GM12878 (cell line): ENCODE data around the gene CLUH. TPM values are rescaled to one million over a fixed set of nuclear protein-coding genes. Genes with fewer than 3 reads are reported as not detected.

ENCODE experiments used
- ATAC-seq: fragments of 200-7000 bp; cut with Tn5 transposase; 3 replicates; pipeline ENCODE4 v1.9.1; 2020; ENCODE audit warnings: mild to moderate bottlenecking, moderate library complexity
- BruUV-seq: library from RNA; stranded (reverse); fragments of 400-500 nt; replicated peaks from 2 replicates; lab custom pipeline; 2021; lab: Mats Ljungman, UMichigan
- CTCF ChIA-PET: fragments of 300-600 bp; sonication (Branson Sonifier 250); formaldehyde crosslinking; extraction: SDS; loops from one replicate; lab custom pipeline; 2021; ENCODE audit warnings: inconsistent platforms; lab: Yijun Ruan, JAX
- POLR2A ChIA-PET: fragments of 350-600 bp; formaldehyde crosslinking; extraction: SDS; loops from one replicate; lab custom pipeline; 2021; ENCODE audit warnings: inconsistent platforms; lab: Charles Lee
- RAD21 ChIA-PET: fragments of 300-600 bp; sonication (Branson Sonifier 250); formaldehyde crosslinking; loops from one replicate; lab custom pipeline; 2023; ENCODE audit warnings: antibody characterized with exemption; ENCODE audit not compliant: unreplicated experiment; lab: Charles Lee
- SMC1A ChIA-PET: fragments of 300-600 bp; sonication (Branson Sonifier 250); formaldehyde crosslinking; loops from one replicate; lab custom pipeline; 2023; ENCODE audit not compliant: unreplicated experiment, uncharacterized antibody; lab: Charles Lee
- DNase-seq: peaks from one replicate; pipeline ENCODE4 v3.0.0-alpha.2; 2011; ENCODE audit warnings: low read depth, low spot score
- FAIRE-seq: peaks from 3 replicates; lab custom pipeline; 2011; peaks lifted over from hg19 to GRCh38; lab: Jason Lieb, UNC
- H2AFZ ChIP-seq: 2 replicates; pipeline ENCODE4 v1.6.0; 2011; ENCODE audit warnings: low read depth, low read length, control low read depth; ENCODE audit not compliant: control insufficient read depth
- H3K27ac ChIP-seq: 2 replicates; pipeline ENCODE4 v1.5.1; 2011; ENCODE audit warnings: control low read depth; ENCODE audit not compliant: control insufficient read depth, insufficient read depth
- H3K27me3 ChIP-seq, 2 experiments: replicated peaks in 1 of 2; 2 replicates each; pipeline versions ENCODE4 v1.6.0 to v1.6.1; 2011; ENCODE audit warnings: low read length in 1 of 2; ENCODE audit not compliant: control insufficient read depth in 2 of 2, insufficient read depth in 2 of 2
- H3K36me3 ChIP-seq, 2 experiments: 2 replicates each; pipeline ENCODE4 v1.5.1; 2011; ENCODE audit warnings: low read length in 1 of 2; ENCODE audit not compliant: control insufficient read depth in 2 of 2, insufficient read depth in 2 of 2
- H3K4me1 ChIP-seq: 2 replicates; pipeline ENCODE4 v1.6.1; 2011; ENCODE audit warnings: mild to moderate bottlenecking, low read length, moderate library complexity, mixed read lengths; ENCODE audit not compliant: control insufficient read depth, insufficient read depth
- H3K4me2 ChIP-seq: 2 replicates; pipeline ENCODE4 v1.6.0; 2011; ENCODE audit warnings: control low read depth; ENCODE audit not compliant: control insufficient read depth, insufficient read depth
- H3K4me3 ChIP-seq: fragments of 200-600 bp; sonication (generic); 2 replicates; pipeline ENCODE4 v1.5.1; 2016
- H3K79me2 ChIP-seq: 2 replicates; pipeline ENCODE4 v1.6.0; 2011; ENCODE audit warnings: low read length; ENCODE audit not compliant: control insufficient read depth, insufficient read depth
- H3K9ac ChIP-seq: 2 replicates; pipeline ENCODE4 v1.8.0; 2011; ENCODE audit warnings: low read length, control low read depth, mixed read lengths; ENCODE audit not compliant: control insufficient read depth, insufficient read depth
- H3K9me3 ChIP-seq: replicated peaks from 3 replicates; pipeline ENCODE4 v1.5.1; 2011; ENCODE audit warnings: mild to moderate bottlenecking, low read length; ENCODE audit not compliant: control insufficient read depth, insufficient read depth
- H4K20me1 ChIP-seq: 2 replicates; pipeline ENCODE4 v1.6.0; 2011; ENCODE audit not compliant: control insufficient read depth, insufficient read depth
- BMI1 ChIP-seq: fragments of 450-650 bp; IDR thresholded peaks from 2 replicates; pipeline ENCODE4 v1.6.1; 2016; ENCODE audit warnings: mild to moderate bottlenecking, moderate library complexity, borderline replicate concordance
- CREB1 ChIP-seq: IDR thresholded peaks from 2 replicates; pipeline ENCODE4 v1.6.1; 2012; ENCODE audit warnings: low read depth, mild to moderate bottlenecking, inconsistent platforms
- CTCF ChIP-seq, 3 experiments: IDR thresholded peaks in 2 of 3; conservative IDR thresholded peaks in 1 of 3; 2 replicates each; pipeline ENCODE4 v1.5.1; 2011; ENCODE audit warnings: low read depth in 3 of 3, low read length in 3 of 3, mild to moderate bottlenecking in 3 of 3, control low read depth in 2 of 3, moderate library complexity in 2 of 3, inconsistent platforms in 1 of 3, mixed read lengths in 1 of 3; ENCODE audit not compliant: control insufficient read depth in 2 of 3, insufficient read depth in 1 of 3; ENCODE audit errors: extremely low read depth in 1 of 3
- DPF2 ChIP-seq: fragments of 450-650 bp; IDR thresholded peaks from 2 replicates; pipeline ENCODE4 v1.6.1; 2017; ENCODE audit warnings: mild to moderate bottlenecking
- E4F1 ChIP-seq: fragments of 450-650 bp; IDR thresholded peaks from 2 replicates; pipeline ENCODE4 v1.6.1; 2018; ENCODE audit warnings: borderline replicate concordance, mild to moderate bottlenecking; ENCODE audit not compliant: partially characterized antibody
- IKZF1 ChIP-seq: fragments of 450-650 bp; conservative IDR thresholded peaks from 2 replicates; pipeline ENCODE4 v1.6.1; 2017; ENCODE audit warnings: antibody characterized with exemption, mild to moderate bottlenecking
- IRF4 ChIP-seq: IDR thresholded peaks from 2 replicates; pipeline ENCODE4 v1.6.1; 2011; ENCODE audit warnings: low read depth, low read length
- KDM1A ChIP-seq: fragments of 200-600 bp; sonication (generic); IDR thresholded peaks from 2 replicates; pipeline ENCODE4 v1.6.1; 2016; ENCODE audit warnings: borderline replicate concordance
- NR2C2 ChIP-seq: IDR thresholded peaks from 2 replicates; pipeline ENCODE4 v1.6.1; 2011; ENCODE audit warnings: borderline replicate concordance, low read depth; ENCODE audit not compliant: control insufficient read depth, insufficient read length
- PAX5 ChIP-seq: IDR thresholded peaks from 2 replicates; pipeline ENCODE4 v1.6.1; 2011; ENCODE audit warnings: low read depth, low read length, borderline replicate concordance
- RAD21 ChIP-seq: IDR thresholded peaks from 2 replicates; pipeline ENCODE4 v1.6.1; 2011; ENCODE audit warnings: mild to moderate bottlenecking, low read depth, low read length, moderate library complexity; ENCODE audit not compliant: insufficient read depth
- SP1 ChIP-seq: IDR thresholded peaks from one replicate; pipeline ENCODE4 v1.6.1; 2011; ENCODE audit warnings: low read depth, low read length
- SUPT20H ChIP-seq: IDR thresholded peaks from 2 replicates; pipeline ENCODE4 v1.6.1; 2011; ENCODE audit warnings: low read depth, mild to moderate bottlenecking, low read length, moderate library complexity, borderline replicate concordance; ENCODE audit not compliant: control insufficient read depth
- ZZZ3 ChIP-seq: IDR thresholded peaks from 2 replicates; pipeline ENCODE4 v1.6.1; 2011; ENCODE audit warnings: low read depth; ENCODE audit not compliant: control insufficient read depth, insufficient read length
- WGBS: methylation state at CpG from one replicate; pipeline ENCODE4 v1.1.6; 2016; ENCODE audit warnings: low lambda C conversion rate; ENCODE audit not compliant: insufficient replicate concordance, insufficient coverage; ENCODE audit errors: missing lambda C conversion rate; 5-methylcytosine and 5-hydroxymethylcytosine counted together
- in situ Hi-C: fragments of 300-500 bp; cut with MboI; formaldehyde crosslinking; loops from 9 replicates; pipeline ENCODE4 v1.14.3; 2018; ENCODE audit warnings: mixed read lengths
- intact Hi-C: fragments of 100-400 bp; cut with micrococcal nuclease; formaldehyde crosslinking; loops from one replicate; pipeline ENCODE4 v1.14.2; 2022; ENCODE audit not compliant: unreplicated experiment
- polyA plus RNA-seq, 11 experiments: library from polyadenylated mRNA; depleted of rRNA in 4 of 11; unstranded in 6 of 11; stranded (reverse) in 5 of 11; fragments of >200 nt; fragmentation: Nextera tagmentation in 4 of 11; fragmentation: Illumina TruSeq in 1 of 11; extraction: Ambion mirVana in 4 of 11; extraction: Trizol in 1 of 11; gene quantifications; 1 replicate in 1 of 11; 2 replicates in 10 of 11; pipeline versions ENCODE4 v1.2.1 to v1.2.3, GENCODE V29; 2011 to 2016; ENCODE audit warnings: inconsistent platforms in 2 of 11, missing spikeins in 2 of 11, low read depth in 1 of 11
- total RNA-seq, 4 experiments: library from RNA; depleted of rRNA in 3 of 4; stranded (reverse); fragments of >200 nt in 3 of 4; fragmentation: Illumina TruSeq in 1 of 4; extraction: Trizol in 1 of 4; gene quantifications; 2 replicates each; pipeline versions ENCODE4 v1.2.1 to v1.2.3, GENCODE V29; 2013 to 2021

CLUH gene
- total and polyA plus RNA-seq, 10 of the 15 experiments (the other 5 are each of a cell fraction or from before 2014, with no cell fraction given): 0.11 to 147 (median 60.2) TPM

GRCh38 chr17:2691965-2692780 lies 19.4 kb downstream of the CLUH start (continued):
- TF ChIP-seq CTCF (IDR thresholded peaks at IDR 0.05 in 2 of 3, conservative IDR thresholded peaks at IDR 0.05 in 1 of 3; ENCODE audit: control insufficient read depth in 2 of 3, extremely low read depth in 1 of 3, insufficient read depth in 1 of 3, low read depth in 3 of 3, low read length in 3 of 3): no peak
- no peak for TF ChIP-seq KDM1A
- no peak for TF ChIP-seq ZZZ3
- TF ChIP-seq BMI1: no peak
- no peak for TF ChIP-seq IRF4
- no peak for TF ChIP-seq SP1

DNA sequence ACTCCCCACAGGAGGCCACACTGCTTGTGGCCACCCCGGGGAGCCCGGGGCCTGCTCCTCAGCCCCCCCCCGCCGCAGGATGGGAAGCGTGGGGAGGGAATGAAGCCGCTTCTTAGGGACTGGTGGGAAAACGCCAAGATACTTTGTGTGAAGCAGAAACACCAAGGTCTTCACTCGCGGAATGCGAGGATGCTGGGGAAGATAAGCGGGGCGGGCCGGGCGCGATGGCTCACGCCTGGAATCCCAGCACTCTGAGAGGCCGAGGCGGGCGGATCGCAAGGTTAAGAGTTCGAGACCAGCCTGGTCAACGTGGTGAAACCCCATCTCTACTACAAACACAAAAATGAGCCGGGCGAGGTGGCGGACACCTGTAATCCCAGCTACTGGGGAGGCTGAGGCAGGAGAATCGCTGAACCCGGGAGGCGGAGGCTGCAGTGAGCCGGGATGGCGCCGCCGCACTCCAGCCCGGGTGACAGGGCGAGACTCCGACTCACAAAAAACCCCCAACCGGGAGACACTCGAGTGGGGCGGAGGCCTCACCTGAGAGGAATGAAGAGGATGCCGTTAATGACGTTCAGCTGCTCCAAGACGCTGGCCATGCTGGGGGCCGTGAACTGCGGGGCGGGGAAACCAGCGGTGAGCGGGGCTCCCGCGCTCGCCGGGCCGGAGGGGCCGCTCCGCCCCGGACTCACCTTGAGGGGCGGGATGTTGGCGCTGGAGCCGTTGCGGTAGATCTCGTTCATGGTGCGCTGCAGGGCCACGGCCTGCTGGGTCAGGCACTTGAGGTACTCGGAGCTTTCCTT lies 20.3 kb downstream of the CLUH start:
- ChIA-PET POLR2A (no interaction called here), SMC1A (no interaction called here), RAD21 (no interaction called here), CTCF (no interaction called here)
- no peaks in the 10 kb centered on the region for H3K4me1 ChIP-seq
- FAIRE-seq (no peak), DNase-seq (no peak), ATAC-seq (no peak)
- no peak overlapping the region for H3K4me3 ChIP-seq
- intact Hi-C loops (no loop called here), in situ Hi-C loops (no loop called here)
- BruUV-seq: no TSS peak
- H3K27ac ChIP-seq: no peak overlapping the region
- no peak overlapping the region for H3K9ac ChIP-seq
- no peaks in the 10 kb centered on the region for H3K79me2 ChIP-seq
- 96% methylated on average over 42 of the region's 62 CpGs for WGBS
- H4K20me1 ChIP-seq: no peaks in the 10 kb centered on the region
- no peak overlapping the region for H2AFZ ChIP-seq
- H3K9me3 ChIP-seq: no peaks in the 10 kb centered on the region
- H3K36me3 ChIP-seq: peaks cover 0 to 39% of the 10 kb centered on the region in 2 experiments; a peak in 2 of 4 replicates
- H3K27me3 ChIP-seq: no peaks in the 10 kb centered on the region
- no peak overlapping the region for H3K4me2 ChIP-seq
- TF ChIP-seq CREB1 (no peak), DPF2 (no peak), PAX5 (no peak), SUPT20H (no peak), NR2C2 (no peak), E4F1 (no peak), RAD21 (no peak), IKZF1 (no peak)
